Islet precursor cell (in vitro differentiated cells): ENCODE results near the gene CD274.
"Not testable (repeated sequence)": the region's sequence is repeated elsewhere in the genome, so short reads cannot be mapped to it uniquely, and the experiment has no call there.

Experiments used
- DNase-seq: peaks from one replicate; pipeline ENCODE4 v3.0.0-alpha.2; 2018

CD274 gene

GRCh38 chr9:5450359-5451091 is at the start of gene CD274:
Gene CD274, plus strand, starts transcription at chr9:5450542. Its CDS starts 5,572 bp downstream, at chr9:5456114.
- peak; percentile 94 for DNase-seq

GRCh38 chr9:5402217-5402616 is 48.1 kb upstream of the CD274 start:
- DNase-seq = no peak

GRCh38 chr9:5408596-5408995 is 41.7 kb upstream of the CD274 start:
- no peak for DNase-seq

GRCh38 chr9:5416953-5417352 is 33.4 kb upstream of the CD274 start:
- DNase-seq = no peak

GRCh38 chr9:5418481-5418880 is 31.9 kb upstream of the CD274 start:
- DNase-seq = no peak

- DNase-seq = no peak
Observed at GRCh38 chr9:5419987-5420386, 30.4 kb upstream of the CD274 start.

GRCh38 chr9:5421163-5421562 is 29.2 kb upstream of the CD274 start:
- no peak for DNase-seq

GRCh38 chr9:5422276-5422675 is 28.1 kb upstream of the CD274 start:
- DNase-seq = no peak

- DNase-seq = no peak
Observed at GRCh38 chr9:5425006-5425628, 25.2 kb upstream of the CD274 start.

GRCh38 chr9:5427005-5427404 is 23.3 kb upstream of the CD274 start:
- DNase-seq = no peak

- no peak for DNase-seq
Observed at GRCh38 chr9:5428172-5428571, 22.2 kb upstream of the CD274 start.

- DNase-seq = no peak
Observed at GRCh38 chr9:5428794-5429528, 21.4 kb upstream of the CD274 start.

GRCh38 chr9:5429873-5430564 is 20.3 kb upstream of the CD274 start:
- DNase-seq = no peak

- no peak for DNase-seq
Observed at GRCh38 chr9:5430912-5431311, 19.4 kb upstream of the CD274 start.

- not testable (repeated sequence) for DNase-seq
Observed at GRCh38 chr9:5432890-5433289, 17.5 kb upstream of the CD274 start.

GRCh38 chr9:5433328-5433727 is 17.0 kb upstream of the CD274 start:
- not testable (repeated sequence) for DNase-seq

- DNase-seq = not testable (repeated sequence)
Observed at GRCh38 chr9:5433841-5434810, 16.2 kb upstream of the CD274 start.

- DNase-seq = no peak
Observed at GRCh38 chr9:5435912-5436311, 14.4 kb upstream of the CD274 start.

GRCh38 chr9:5436441-5436840 is 13.9 kb upstream of the CD274 start:
- no peak for DNase-seq

GRCh38 chr9:5437254-5438216 is 12.8 kb upstream of the CD274 start, which contains the start of gene PLGRKT:
Gene PLGRKT, minus strand, starts transcription at chr9:5437925. Its CDS starts 5,948 bp downstream, at chr9:5431977.
- DNase-seq = peak; percentile 98
